Activated naive CD8-positive, alpha-beta T cell treated with anti-CD3 and anti-CD28 coated beads, Interleukin-2, amount 50 U/mL, for 16 hours (primary cell): Measurements from ENCODE around the gene CASP5.

Experiments
- DNase-seq: peaks from one replicate; pipeline ENCODE4 v3.0.0-alpha.2; 2020; ENCODE audit warnings: low read depth, low spot score

CASP5 gene

DNA sequence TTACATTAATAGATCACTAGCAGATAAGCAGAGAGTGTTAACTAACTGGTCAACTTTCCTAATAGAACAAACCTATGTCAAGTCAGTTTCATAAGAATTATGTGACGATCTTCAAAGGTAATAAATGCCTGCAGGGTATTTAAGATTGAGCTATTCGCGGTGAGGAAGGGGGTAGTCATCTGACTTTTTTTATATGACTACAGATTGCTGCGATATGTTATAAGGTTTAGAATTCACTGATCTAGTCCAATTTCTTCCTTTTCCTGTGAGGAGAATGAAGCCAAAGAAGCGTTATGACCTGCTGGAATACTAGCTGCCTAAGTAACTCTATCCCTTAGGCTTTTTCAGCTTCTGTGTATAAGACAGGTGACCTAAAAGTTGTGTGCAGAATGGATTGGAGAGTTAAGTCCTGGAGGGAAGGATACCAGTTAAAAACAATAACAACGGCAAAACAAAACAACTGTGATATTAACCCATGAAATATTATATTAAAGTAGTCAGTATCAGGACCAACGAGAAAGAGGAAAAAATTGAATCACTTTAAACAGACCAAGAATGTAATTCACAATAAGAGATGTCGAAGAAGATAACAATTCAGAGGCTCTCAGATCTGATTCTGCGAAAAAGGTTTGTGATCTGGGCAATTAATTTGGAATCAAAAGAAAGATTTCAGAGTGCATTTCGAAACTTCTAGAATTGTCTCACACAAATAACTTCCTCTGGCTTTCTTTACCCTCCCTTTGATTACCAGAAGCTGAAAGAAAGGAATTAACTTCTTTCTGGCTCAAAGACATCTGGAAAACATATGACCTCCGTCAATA, 55.2 kb downstream of the CASP5 start:
- no peak for DNase-seq

GRCh38 chr11:104965735-104966134, 57.2 kb downstream of the CASP5 start:
- DNase-seq: no peak

DNA sequence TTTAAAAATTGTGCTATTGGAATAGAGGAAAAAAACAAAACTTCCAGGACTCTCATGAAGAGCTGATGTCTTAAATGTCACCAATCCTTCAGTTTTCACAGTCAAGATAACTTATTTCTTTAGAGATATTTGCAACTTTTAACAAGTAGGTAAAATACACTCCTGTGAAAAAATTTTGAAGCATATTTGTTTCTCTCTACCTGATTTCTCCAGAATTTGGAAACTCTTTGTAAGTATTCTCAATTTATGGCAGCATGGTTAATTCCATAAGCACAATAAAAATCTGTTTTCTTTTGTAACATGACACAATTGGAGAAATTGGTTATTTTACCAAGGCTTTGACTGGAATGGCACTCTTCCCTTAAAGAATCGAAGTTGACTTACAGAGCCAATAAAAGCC, 58.7 kb downstream of the CASP5 start:
- DNase-seq: no peak

- no peak for DNase-seq
Observed at GRCh38 chr11:104962852-104963251, 60.1 kb downstream of the CASP5 start.

GRCh38 chr11:104957280-104957679, 65.7 kb downstream of the CASP5 start:
- no peak for DNase-seq

DNA sequence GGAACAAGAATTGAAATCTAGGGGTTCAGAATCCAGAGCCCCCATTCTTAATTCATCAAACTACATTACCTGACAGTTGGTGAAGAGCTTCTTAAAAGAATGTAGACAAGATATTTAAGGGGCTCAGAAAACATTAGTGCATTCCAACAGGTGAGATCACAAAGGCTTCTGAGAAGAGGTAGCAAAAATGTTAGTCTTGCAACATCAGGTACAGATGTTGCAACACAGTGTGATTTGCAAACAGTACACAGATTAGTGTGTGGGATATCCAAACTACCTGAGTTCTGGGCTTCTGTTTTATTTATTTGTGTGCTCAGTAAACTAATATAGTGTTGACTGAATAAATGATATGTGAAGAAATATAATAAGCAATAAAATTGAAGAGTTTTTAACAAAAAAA, 66.4 kb downstream of the CASP5 start:
- DNase-seq: no peak

DNA sequence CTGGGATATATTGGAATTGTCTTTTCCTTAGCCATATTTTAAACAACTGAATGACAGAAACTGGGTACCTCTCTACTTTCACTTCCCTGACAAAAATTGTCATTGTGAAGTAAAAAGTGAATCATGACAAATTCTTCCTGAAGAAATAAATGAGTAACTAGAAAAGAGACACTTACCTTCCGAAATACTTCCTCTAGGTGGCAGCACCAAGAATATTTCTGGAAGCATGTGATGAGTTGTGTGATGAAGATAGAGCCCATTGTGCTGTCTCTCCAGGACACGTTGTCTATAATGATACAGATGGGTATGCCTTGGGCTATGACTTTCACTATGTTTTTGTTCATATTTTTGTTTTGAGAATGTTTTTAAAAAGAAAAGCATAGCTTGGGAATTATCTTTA, 76.1 kb downstream of the CASP5 start:
- DNase-seq: no peak
